Spleen (tissue), 7 donors: ENCODE results near the gene NCOA7.

Source experiments
- POLR2AphosphoS5 ChIP-seq, 3 donors: sonication (generic); formaldehyde crosslinking; IDR thresholded peaks; one replicate each; pipeline ENCODE4 v1.5.1; 2017; ENCODE audit warnings: antibody characterized with exemption in 3 of 3
- TF ChIP-seq, protein P1 (sequence below), 11 experiments: fragments of 200-600 bp in 7 of 11; fragments of 450-650 bp in 4 of 11; sonication (generic) in 4 of 11; IDR thresholded peaks in 8 of 11; conservative IDR thresholded peaks in 3 of 11; 1 replicate in 7 of 11; 2 replicates in 4 of 11; pipeline versions ENCODE4 v1.4.0 to v1.8.0; 2016 to 2021; ENCODE audit warnings: antibody characterized with exemption in 11 of 11, inconsistent platforms in 4 of 11, mild to moderate bottlenecking in 1 of 11
- donor health status: DM: no; HTN: no; CAD: no; lungs with moderate emphysema.
- donor health status: DM: no; HTN: no; CAD: no.
- donor health status: DM: no; HTN: no; CAD: no.

DNA sequence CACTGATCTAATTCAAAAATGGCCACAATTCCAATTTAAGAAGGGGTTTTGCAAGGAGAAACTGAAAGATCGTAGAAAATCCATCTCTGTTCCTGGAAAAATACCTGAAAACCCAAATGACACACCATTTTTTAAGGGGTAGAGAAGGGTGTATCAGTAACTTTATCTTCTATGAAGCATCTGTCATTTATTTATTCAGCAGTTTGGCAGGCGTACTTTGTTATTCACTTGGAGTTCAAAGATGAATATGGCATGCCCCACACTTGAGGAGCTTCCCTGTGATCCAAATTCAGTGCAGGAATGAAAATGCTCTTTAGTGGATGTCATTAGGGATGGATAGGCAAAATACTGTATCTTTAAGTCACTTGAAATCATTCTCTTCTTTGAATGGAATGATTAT, 173.1 kb downstream of the NCOA7 start:
- TF ChIP-seq, protein P1, sequence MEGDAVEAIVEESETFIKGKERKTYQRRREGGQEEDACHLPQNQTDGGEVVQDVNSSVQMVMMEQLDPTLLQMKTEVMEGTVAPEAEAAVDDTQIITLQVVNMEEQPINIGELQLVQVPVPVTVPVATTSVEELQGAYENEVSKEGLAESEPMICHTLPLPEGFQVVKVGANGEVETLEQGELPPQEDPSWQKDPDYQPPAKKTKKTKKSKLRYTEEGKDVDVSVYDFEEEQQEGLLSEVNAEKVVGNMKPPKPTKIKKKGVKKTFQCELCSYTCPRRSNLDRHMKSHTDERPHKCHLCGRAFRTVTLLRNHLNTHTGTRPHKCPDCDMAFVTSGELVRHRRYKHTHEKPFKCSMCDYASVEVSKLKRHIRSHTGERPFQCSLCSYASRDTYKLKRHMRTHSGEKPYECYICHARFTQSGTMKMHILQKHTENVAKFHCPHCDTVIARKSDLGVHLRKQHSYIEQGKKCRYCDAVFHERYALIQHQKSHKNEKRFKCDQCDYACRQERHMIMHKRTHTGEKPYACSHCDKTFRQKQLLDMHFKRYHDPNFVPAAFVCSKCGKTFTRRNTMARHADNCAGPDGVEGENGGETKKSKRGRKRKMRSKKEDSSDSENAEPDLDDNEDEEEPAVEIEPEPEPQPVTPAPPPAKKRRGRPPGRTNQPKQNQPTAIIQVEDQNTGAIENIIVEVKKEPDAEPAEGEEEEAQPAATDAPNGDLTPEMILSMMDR (IDR thresholded peaks at IDR 0.05 in 8 of 11, conservative IDR thresholded peaks at IDR 0.05 in 3 of 11) = no peak
- TF ChIP-seq POLR2AphosphoS5 (IDR thresholded peaks at IDR 0.05) = no peak
